Stomach (tissue), 9 donors: Measurements from ENCODE around the gene UGT1A7. TPM values are rescaled to one million over a fixed set of nuclear protein-coding genes. Genes with fewer than 3 reads are reported as not detected.

Source experiments
- DNase-seq, 2 donors: peaks; one replicate each; pipeline versions ENCODE4 v3.0.0 to v3.0.0-alpha.2; 2013 to 2019
- H3K27ac ChIP-seq, 5 donors: fragments of 200-600 bp in 4 of 5; sonication (generic) in 4 of 5; one replicate each; pipeline ENCODE4 v1.5.1; 2013 to 2019; ENCODE audit warnings: mild to moderate bottlenecking in 1 of 5, moderate library complexity in 1 of 5
- H3K27me3 ChIP-seq, 3 donors: fragments of 200-600 bp; sonication (generic); one replicate each; pipeline ENCODE4 v1.5.1; 2017 to 2019; ENCODE audit warnings: mixed run types in 1 of 3
- H3K36me3 ChIP-seq, 4 donors: fragments of 200-600 bp; sonication (generic); 1 replicate in 3 of 4; 2 replicates in 1 of 4; pipeline ENCODE4 v1.5.1; 2016 to 2019
- H3K4me1 ChIP-seq, 4 donors: fragments of 200-600 bp; sonication (generic); one replicate each; pipeline ENCODE4 v1.5.1; 2016 to 2019
- H3K4me3 ChIP-seq, 4 donors: fragments of 200-600 bp; sonication (generic) in 3 of 4; one replicate each; pipeline ENCODE4 v1.5.1; 2016 to 2019; ENCODE audit warnings: mild to moderate bottlenecking in 1 of 4
- H3K9me3 ChIP-seq, 4 donors: fragments of 200-600 bp; sonication (generic); one replicate each; pipeline ENCODE4 v1.5.1; 2016 to 2019
- CTCF ChIP-seq, 7 experiments: fragments of 450-650 bp in 4 of 7; fragments of 200-600 bp in 3 of 7; sonication (generic) in 3 of 7; IDR thresholded peaks; one replicate each; pipeline ENCODE4 v1.5.1; 2016 to 2019; ENCODE audit warnings: antibody characterized with exemption in 7 of 7, control low read depth in 2 of 7, mild to moderate bottlenecking in 1 of 7
- EP300 ChIP-seq: sonication (generic); formaldehyde crosslinking; IDR thresholded peaks from one replicate; pipeline ENCODE4 v1.6.1; 2017; ENCODE audit warnings: antibody characterized with exemption
- POLR2A ChIP-seq, 4 donors: fragments of 450-650 bp; IDR thresholded peaks; one replicate each; pipeline ENCODE4 v1.6.1; 2016; ENCODE audit warnings: antibody characterized with exemption in 4 of 4, control low read depth in 2 of 4, mild to moderate bottlenecking in 1 of 4, moderate library complexity in 1 of 4
- POLR2AphosphoS5 ChIP-seq, 3 donors: sonication (generic); formaldehyde crosslinking; IDR thresholded peaks; one replicate each; pipeline ENCODE4 v1.6.1; 2016; ENCODE audit warnings: antibody characterized with exemption in 3 of 3
- whole genome bisulfite sequencing, 5 donors: extraction: QIAGEN DNeasy Blood & Tissue Kit in 3 of 5; methylation state at CpG; one replicate each; pipeline versions ENCODE4 v1.1.5 to v1.1.7; 2013 to 2018; 5-methylcytosine and 5-hydroxymethylcytosine counted together
- intact Hi-C: fragments of 100-400 bp; cut with DNase I; formaldehyde crosslinking; loops from one replicate; pipeline ENCODE4 v1.15.1; 2023; ENCODE audit warnings: low total_unique reads
- polyA plus RNA-seq, 3 donors: library from polyadenylated mRNA; stranded (reverse); fragments of 200-250 nt; gene quantifications; one replicate each; pipeline ENCODE4 v1.2.3, GENCODE V29; 2013
- total RNA-seq, 5 donors: library from RNA; depleted of rRNA; stranded (reverse); fragments of >200 nt; gene quantifications; one replicate each; pipeline versions ENCODE4 v1.1.0 to v1.2.3, GENCODE V29; 2014 to 2016
- donor health status: healthy with polysubstance abuse.
- donor health status: Bipolar disorder and iron deficiency.
- donor health status: healthy.

The UGT1A7 gene
- total and polyA plus RNA-seq, 8 donors = 0.45 to 37.1 (median 3.6) TPM; not detected in 2

- Histone ChIP-seq H3K9me3 (no peaks in the 10 kb centered on the region), H3K27me3 (no peaks in the 10 kb centered on the region), H3K36me3 (no peaks in the 10 kb centered on the region), H3K4me3 (no peak overlapping the region), H3K27ac (no peak overlapping the region), H3K4me1 (peaks cover 0 to 5% (median 0%) of the 10 kb centered on the region in 4 donors)
- no peak for DNase-seq
- TF ChIP-seq POLR2AphosphoS5 (IDR thresholded peaks at IDR 0.05) (no peak), POLR2A (IDR thresholded peaks at IDR 0.05) (no peak), EP300 (no peak), CTCF (IDR thresholded peaks at IDR 0.05) (no peak)
- intact Hi-C loops = no loop called here
Observed at GRCh38 chr2:233758141-233758540, 76.4 kb downstream of the UGT1A7 start.

DNA sequence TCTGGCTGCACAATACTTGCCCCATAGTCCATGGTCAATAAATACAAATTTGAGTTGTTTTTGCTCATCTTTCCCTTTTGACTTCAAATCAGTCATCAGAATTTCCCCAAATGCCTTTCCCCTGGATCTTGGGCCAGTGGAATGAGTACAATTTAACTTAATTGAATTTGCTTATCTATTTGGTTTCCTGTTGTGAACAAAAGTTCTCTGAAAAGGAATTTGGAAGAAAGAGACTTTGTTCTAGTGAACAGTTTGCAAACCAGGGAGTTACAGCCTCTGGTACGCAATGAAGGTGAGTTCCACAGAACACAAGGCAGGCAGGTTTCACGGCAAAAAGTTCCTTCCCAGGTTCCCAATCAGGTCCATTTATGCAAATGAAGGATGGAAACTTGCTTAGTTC, 77.1 kb downstream of the UGT1A7 start:
- no peaks in the 10 kb centered on the region for H3K36me3 ChIP-seq
- no peaks in the 10 kb centered on the region for H3K9me3 ChIP-seq
- H3K27ac ChIP-seq = no peak overlapping the region
- intact Hi-C loops = no loop called here
- TF ChIP-seq POLR2AphosphoS5 (IDR thresholded peaks at IDR 0.05) = no peak
- no peak for TF ChIP-seq POLR2A (IDR thresholded peaks at IDR 0.05)
- no peak for TF ChIP-seq EP300
- TF ChIP-seq CTCF (IDR thresholded peaks at IDR 0.05) = no peak
- H3K27me3 ChIP-seq = no peaks in the 10 kb centered on the region
- H3K4me3 ChIP-seq = no peak overlapping the region
- no peak for DNase-seq
- H3K4me1 ChIP-seq = peaks cover 0 to 5% (median 0%) of the 10 kb centered on the region in 4 donors
- 85 to 95% (median 88%) methylated on average over 2 of the region's 2 CpGs for WGBS, 5 donors

GRCh38 chr2:233760043-233760442, 78.3 kb downstream of the UGT1A7 start, which contains the start of gene UGT1A1:
UGT1A1 (plus strand) TSS chr2:233760270; CDS start chr2:233760288, 18 bp downstream.
- TF ChIP-seq POLR2A (IDR thresholded peaks at IDR 0.05) (no peak), POLR2AphosphoS5 (IDR thresholded peaks at IDR 0.05) (no peak), EP300 (no peak), CTCF (IDR thresholded peaks at IDR 0.05) (no peak)
- intact Hi-C loops = no loop called here
- Histone ChIP-seq H3K27me3 (no peaks in the 10 kb centered on the region), H3K9me3 (no peaks in the 10 kb centered on the region), H3K4me3 (no peak within 1 kb of the TSS), H3K27ac (no peak within 1 kb of the TSS), H3K4me1 (peaks cover 0 to 5% (median 0%) of the 10 kb centered on the region in 4 donors), H3K36me3 (no peaks in the 10 kb centered on the region)
- peak in 1 of 2 donors; percentile 36 for DNase-seq
- 72 to 80% (median 77%) methylated on average over 6 of the region's 6 CpGs for WGBS, 5 donors

- Histone ChIP-seq H3K4me3 (no peak overlapping the region), H3K4me1 (peaks cover 0 to 5% (median 0%) of the 10 kb centered on the region in 4 donors), H3K9me3 (no peaks in the 10 kb centered on the region), H3K27me3 (no peaks in the 10 kb centered on the region), H3K36me3 (no peaks in the 10 kb centered on the region), H3K27ac (no peak overlapping the region)
- intact Hi-C loops = no loop called here
- TF ChIP-seq POLR2AphosphoS5 (IDR thresholded peaks at IDR 0.05) = no peak
- no peak for TF ChIP-seq CTCF (IDR thresholded peaks at IDR 0.05)
- no peak for TF ChIP-seq EP300
- no peak for TF ChIP-seq POLR2A (IDR thresholded peaks at IDR 0.05)
- 76 to 91% (median 87%) methylated on average over 4 of the region's 4 CpGs for WGBS, 5 donors
- DNase-seq = no peak
Observed at GRCh38 chr2:233761040-233761769, 79.5 kb downstream of the UGT1A7 start.
